HUES6 (cell line): ENCODE measurements around the gene GRIK5.
"Not testable (repeated sequence)": the region's sequence is repeated elsewhere in the genome, so short reads cannot be mapped to it uniquely, and the experiment has no call there.

Source experiments
- H3K27ac ChIP-seq: 2 replicates; pipeline ENCODE4 v1.7.0; 2013; ENCODE audit warnings: low read depth, mild to moderate bottlenecking, low read length, inconsistent platforms
- H3K27me3 ChIP-seq: 2 replicates; pipeline ENCODE4 v1.6.1; 2013; ENCODE audit warnings: low read length; ENCODE audit not compliant: control insufficient read depth, insufficient read depth
- H3K36me3 ChIP-seq: 2 replicates; pipeline ENCODE4 v1.6.1; 2013; ENCODE audit warnings: low read length; ENCODE audit not compliant: control insufficient read depth, insufficient read depth
- H3K4me1 ChIP-seq: 2 replicates; pipeline ENCODE4 v1.6.1; 2013; ENCODE audit warnings: low read length; ENCODE audit not compliant: control insufficient read depth, insufficient read depth
- H3K4me3 ChIP-seq: 2 replicates; pipeline ENCODE4 v1.5.1; 2013; ENCODE audit warnings: low read depth, low read length
- H3K9ac ChIP-seq: one replicate; pipeline ENCODE4 v1.6.1; 2013; ENCODE audit warnings: mild to moderate bottlenecking, low read length
- H3K9me3 ChIP-seq: 2 replicates; pipeline ENCODE4 v1.6.1; 2013; ENCODE audit warnings: low read depth, low read length; ENCODE audit not compliant: control insufficient read depth, insufficient read depth

Gene GRIK5

DNA sequence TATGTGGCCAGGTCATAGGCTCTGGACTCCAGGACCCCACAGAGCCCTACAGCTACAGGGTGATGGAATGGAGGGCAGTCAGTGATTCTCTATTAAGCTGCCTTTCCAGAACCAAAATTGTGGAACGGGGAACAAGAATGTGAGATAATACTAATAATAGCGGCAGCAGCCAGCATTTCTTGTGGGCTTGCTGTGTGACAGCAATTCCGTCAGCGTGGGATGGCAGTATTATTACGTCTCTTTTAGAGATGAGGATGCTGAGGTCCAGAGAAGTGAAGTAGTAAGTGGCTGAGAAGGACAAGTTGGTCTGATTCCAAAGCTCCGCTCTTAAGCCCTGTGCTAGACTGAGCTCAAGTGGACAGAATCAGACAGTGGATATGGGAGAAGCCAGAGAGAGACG, 24.4 kb downstream of the GRIK5 start:
- Histone ChIP-seq H3K4me1 (no peaks in the 10 kb centered on the region), H3K36me3 (peaks cover 51% of the 10 kb centered on the region), H3K9ac (no peak overlapping the region), H3K27me3 (no peaks in the 10 kb centered on the region), H3K27ac (no peak overlapping the region), H3K9me3 (no peaks in the 10 kb centered on the region), H3K4me3 (no peak overlapping the region)

DNA sequence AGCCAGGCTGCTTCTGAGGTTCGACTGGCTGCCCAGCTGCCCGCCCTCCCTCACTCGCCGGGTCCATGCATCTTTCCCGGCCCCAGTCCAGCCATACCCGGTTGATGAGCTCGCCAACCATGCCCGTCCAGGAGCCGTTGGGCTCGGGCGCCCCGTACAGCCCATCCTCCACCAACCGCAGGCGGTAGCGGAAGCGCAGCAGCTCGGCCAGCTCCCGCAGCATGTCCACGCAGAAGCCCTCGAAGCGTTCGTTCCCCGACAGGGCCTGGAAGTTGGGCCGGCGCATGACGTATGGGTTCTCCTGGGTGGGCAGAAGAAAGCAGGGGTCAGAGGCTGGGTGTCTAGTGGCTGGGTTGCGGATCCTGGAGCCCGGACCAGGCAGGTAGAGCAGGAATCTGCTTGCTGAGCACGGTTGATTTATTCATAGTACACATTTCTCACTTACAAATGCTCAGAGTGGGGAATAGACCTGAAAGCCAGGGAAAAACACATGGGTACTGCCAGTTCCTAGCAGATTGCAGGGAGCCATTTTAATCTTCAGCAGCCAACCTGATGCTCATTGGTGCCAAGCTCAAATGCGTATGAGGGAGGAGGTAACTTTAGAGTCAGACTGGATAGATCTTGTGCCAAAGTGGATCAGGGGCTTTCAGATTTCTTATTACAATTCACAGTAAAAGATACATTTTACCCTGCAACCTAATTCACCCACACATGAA, 27.4 kb downstream of the GRIK5 start:
- H3K4me1 ChIP-seq = no peaks in the 10 kb centered on the region
- no peaks in the 10 kb centered on the region for H3K27me3 ChIP-seq
- H3K9ac ChIP-seq = no peak overlapping the region
- H3K27ac ChIP-seq = no peak overlapping the region
- peaks cover 60% of the 10 kb centered on the region for H3K36me3 ChIP-seq
- no peak overlapping the region for H3K4me3 ChIP-seq
- no peaks in the 10 kb centered on the region for H3K9me3 ChIP-seq

DNA sequence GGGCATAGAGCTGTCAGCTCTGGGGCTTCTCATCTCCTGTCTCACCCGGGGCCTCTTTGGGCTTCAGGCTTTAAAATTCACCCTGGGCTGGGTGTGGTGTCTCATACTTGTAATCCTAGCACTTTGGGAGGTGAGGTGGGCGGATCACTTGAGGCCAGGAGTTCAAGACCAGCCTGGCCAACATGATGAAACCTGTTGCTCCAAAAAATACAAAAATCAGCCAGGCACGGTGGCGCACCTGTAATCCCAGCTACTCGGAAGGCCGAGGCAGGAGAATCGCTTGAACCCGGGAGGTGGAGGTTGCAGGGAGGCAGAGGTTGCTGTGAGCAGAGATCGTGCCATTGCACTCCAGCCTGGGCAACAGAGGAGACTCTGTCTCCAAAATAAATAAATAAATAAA, 29.5 kb downstream of the GRIK5 start:
- H3K9me3 ChIP-seq, H3K9ac ChIP-seq, H3K4me1 ChIP-seq, H3K4me3 ChIP-seq, H3K27me3 ChIP-seq, H3K27ac ChIP-seq: not testable (repeated sequence)
- peaks cover 56% of the 10 kb centered on the region for H3K36me3 ChIP-seq

DNA sequence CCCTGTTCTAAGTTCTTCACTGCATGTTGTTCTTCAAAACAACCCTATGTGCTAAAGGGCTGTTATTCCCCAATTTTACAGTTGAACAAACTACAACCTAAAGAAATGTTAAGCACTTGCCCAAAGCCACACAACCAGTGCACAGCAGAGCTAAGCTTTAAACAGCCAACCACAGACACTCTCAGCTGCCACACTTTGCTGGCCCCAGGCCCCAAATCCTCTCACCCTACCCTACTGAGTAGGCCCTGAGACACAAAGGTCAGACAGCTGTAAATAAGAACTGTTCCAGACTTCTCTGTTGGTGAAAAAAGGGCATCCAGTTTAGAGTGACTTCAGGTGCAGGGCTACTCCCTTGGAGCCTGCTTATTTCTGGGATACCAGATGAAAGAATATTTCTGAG, 30.0 kb downstream of the GRIK5 start:
- no peaks in the 10 kb centered on the region for H3K4me1 ChIP-seq
- no peak overlapping the region for H3K27ac ChIP-seq
- H3K9me3 ChIP-seq = no peaks in the 10 kb centered on the region
- no peak overlapping the region for H3K4me3 ChIP-seq
- H3K36me3 ChIP-seq = peaks cover 52% of the 10 kb centered on the region
- no peak overlapping the region for H3K9ac ChIP-seq
- H3K27me3 ChIP-seq = no peaks in the 10 kb centered on the region

DNA sequence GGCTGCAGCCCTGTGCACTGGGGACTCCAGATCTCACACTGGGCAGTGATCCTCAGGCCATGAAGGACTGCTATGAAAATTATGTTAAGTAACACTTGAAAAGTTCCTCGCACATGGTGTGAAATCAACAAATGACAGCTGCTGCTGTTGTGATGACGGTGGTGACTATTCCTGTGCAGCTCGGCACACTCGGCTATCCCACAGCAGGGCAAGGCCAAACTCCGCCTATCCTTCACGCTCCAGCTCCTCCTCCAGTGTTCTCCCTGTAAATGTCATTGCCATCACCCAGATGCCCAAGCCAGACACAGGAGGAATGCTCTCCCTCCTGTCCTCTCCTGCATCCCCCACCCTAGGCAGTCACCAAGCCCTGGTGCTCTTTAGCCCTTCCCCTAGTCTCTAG, 31.3 kb downstream of the GRIK5 start:
- H3K4me1 ChIP-seq = no peaks in the 10 kb centered on the region
- H3K9ac ChIP-seq = no peak overlapping the region
- no peak overlapping the region for H3K4me3 ChIP-seq
- H3K27ac ChIP-seq = no peak overlapping the region
- H3K36me3 ChIP-seq = peaks cover 49% of the 10 kb centered on the region
- H3K9me3 ChIP-seq = no peaks in the 10 kb centered on the region
- no peaks in the 10 kb centered on the region for H3K27me3 ChIP-seq

DNA sequence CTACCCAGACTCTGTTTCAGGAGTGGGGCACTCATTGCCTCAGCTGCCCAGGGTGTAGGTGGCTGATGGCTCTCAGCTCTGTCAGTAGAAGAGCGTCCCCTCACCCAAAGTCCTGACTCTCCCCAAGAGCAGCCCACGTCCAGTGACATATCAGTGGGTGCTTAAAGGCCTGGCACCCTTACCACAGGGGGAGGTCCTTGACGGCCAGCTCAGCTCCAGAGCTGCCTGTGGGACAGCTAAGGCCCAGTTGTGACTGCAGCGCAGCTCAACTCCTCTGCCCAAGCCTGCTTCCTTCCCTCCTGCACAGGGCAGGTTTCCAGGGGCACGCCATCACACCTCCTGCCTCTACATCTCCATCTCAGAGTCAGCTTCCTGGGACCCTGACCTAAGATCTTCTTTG, 32.4 kb downstream of the GRIK5 start:
- no peaks in the 10 kb centered on the region for H3K27me3 ChIP-seq
- peaks cover 44% of the 10 kb centered on the region for H3K36me3 ChIP-seq
- H3K27ac ChIP-seq = no peak overlapping the region
- H3K4me1 ChIP-seq = peaks cover 3% of the 10 kb centered on the region
- H3K4me3 ChIP-seq = no peak overlapping the region
- no peak overlapping the region for H3K9ac ChIP-seq
- no peaks in the 10 kb centered on the region for H3K9me3 ChIP-seq

DNA sequence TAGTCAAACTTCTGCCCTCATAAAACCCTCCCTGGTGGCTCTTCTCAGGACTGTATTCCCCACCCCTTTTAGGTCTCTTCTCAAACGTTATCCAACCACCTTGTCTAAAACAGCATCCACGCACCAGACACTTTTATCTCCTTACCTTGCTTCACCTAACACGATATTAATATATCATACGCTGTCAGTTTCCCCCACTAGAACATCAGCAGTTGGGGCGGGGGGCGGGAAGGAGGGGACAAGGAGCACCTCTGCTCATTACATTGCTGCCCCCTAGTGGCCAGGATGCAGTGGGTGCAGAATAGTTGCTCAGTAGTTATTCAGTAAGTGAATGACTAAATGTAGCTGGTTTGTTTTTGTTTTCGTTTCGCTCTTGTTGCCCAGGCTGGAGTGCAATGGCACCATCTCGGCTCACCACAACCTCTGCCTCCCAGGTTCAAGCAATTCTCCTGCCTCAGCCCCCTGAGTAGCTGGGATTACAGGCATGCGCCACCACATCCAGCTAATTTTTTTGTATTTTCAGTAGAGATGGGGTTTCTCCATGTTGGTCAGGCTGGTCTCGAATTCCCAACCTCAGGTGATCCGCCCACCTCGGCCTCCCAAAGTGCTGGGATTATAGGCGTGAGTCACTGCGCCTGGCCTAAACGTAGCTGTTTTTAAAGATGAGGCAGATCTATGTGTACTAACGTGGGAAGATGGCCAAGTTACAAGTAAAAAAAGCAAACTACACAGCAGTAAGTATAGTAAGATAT, 35.2 kb downstream of the GRIK5 start:
- Histone ChIP-seq H3K36me3 (peaks cover 29% of the 10 kb centered on the region), H3K4me1 (peaks cover 15% of the 10 kb centered on the region)
- not testable (repeated sequence) for H3K4me3 ChIP-seq, H3K27me3 ChIP-seq, H3K9ac ChIP-seq, H3K27ac ChIP-seq, H3K9me3 ChIP-seq

DNA sequence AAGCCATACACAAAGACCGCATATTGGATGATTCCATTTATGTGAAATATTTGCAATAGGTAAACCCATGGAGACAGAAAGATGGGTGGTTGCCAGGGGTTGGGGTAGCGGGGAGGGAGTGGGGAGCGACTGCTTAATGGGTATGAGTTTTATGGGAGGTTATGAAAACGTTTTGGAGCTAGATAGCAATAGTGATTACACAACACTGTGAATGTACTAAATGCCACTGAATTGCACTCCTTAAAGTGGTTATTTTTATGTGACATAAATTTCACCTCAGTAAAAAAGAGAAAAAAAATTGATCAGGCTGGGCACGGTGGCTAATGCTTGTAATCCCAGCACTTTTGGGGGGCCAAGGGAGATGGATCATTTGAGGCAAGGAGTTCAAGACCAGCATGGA, 36.6 kb downstream of the GRIK5 start:
- no peak overlapping the region for H3K9ac ChIP-seq
- no peaks in the 10 kb centered on the region for H3K27me3 ChIP-seq
- peaks cover 18% of the 10 kb centered on the region for H3K4me1 ChIP-seq
- H3K4me3 ChIP-seq = no peak overlapping the region
- H3K9me3 ChIP-seq = no peaks in the 10 kb centered on the region
- peaks cover 20% of the 10 kb centered on the region for H3K36me3 ChIP-seq
- H3K27ac ChIP-seq = no peak overlapping the region

DNA sequence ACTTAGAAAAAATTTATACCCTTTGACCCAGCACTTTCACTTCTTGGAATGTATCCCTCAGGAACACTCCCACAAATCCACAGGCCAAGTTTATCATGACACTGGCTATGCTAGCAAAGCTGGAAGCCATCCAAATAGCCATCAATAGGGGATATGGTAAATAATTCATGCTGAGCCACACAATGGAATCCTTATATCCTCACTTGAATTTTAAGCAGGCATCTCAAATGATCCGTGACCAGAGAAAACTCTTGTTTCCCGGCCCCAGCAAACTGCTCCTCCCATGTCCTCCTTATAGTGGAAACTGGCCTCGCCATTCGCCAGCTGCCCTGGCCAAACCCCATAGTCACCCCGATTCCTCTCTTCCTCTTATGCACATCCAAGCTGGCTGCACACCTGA, 37.6 kb downstream of the GRIK5 start:
- Histone ChIP-seq H3K27ac (peak overlapping the region; percentile 61; the same call in 1 of the 2 replicates), H3K4me3 (peak overlapping the region; percentile 11; the same call in 1 of the 2 replicates), H3K27me3 (no peaks in the 10 kb centered on the region), H3K9me3 (no peaks in the 10 kb centered on the region), H3K4me1 (peaks cover 20% of the 10 kb centered on the region), H3K36me3 (peaks cover 14% of the 10 kb centered on the region; the same call in 1 of the 2 replicates), H3K9ac (no peak overlapping the region)

DNA sequence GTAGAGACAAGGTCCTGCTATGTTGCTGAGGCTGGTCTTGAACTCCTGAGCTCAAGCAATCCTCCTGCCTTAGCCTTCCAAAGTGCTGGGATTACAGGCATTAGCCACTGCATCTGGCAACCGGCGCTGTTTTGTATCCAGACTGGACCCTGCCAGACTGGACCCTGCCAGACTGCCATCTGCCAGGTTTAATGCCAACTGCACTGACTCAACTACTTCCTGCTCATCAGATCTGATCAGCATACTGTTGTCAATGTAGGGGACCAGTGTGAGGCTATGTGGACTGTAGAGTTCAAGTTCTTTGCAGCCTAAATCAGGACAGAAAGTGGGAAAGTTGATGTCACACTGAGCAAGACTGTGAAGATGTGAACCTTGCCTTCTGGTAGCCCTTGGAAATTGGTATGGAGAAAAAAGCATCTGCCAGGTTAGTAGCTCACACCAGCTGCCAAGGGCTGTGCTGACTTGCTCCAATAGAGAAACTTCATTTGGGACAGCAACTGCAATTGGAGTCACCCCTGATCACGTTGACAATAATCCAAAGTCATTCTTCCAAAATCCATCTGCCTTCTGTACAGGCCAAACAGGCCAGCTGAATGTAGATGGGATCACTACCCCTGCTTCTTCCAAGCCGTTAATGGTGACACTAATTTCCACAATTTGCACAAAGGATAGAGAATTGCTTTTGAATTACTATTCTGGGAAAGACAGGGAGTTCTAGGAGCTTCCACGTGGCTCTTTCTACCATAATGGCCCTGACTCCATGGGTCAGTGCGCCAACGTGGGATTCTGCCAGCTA, 39.2 kb downstream of the GRIK5 start:
- H3K4me3 ChIP-seq = no peak overlapping the region
- no peak overlapping the region for H3K9ac ChIP-seq
- no peaks in the 10 kb centered on the region for H3K27me3 ChIP-seq
- H3K27ac ChIP-seq = no peak overlapping the region
- no peaks in the 10 kb centered on the region for H3K9me3 ChIP-seq
- H3K36me3 ChIP-seq = peaks cover 13% of the 10 kb centered on the region; the same call in 1 of the 2 replicates
- peaks cover 20% of the 10 kb centered on the region for H3K4me1 ChIP-seq
